Suprapubic skin (tissue), 4 donors: ENCODE data around the gene PCK2. TPM values are rescaled to one million over a fixed set of nuclear protein-coding genes. Genes with fewer than 3 reads are reported as not detected.

Source experiments
- DNase-seq, 2 donors: peaks; one replicate each; pipeline ENCODE4 v3.0.0-alpha.2; 2019; ENCODE audit warnings: low spot score in 2 of 2
- H3K27ac ChIP-seq: fragments of 200-600 bp; sonication (generic); one replicate; pipeline ENCODE4 v1.5.1; 2019
- H3K27me3 ChIP-seq: fragments of 200-600 bp; sonication (generic); one replicate; pipeline ENCODE4 v1.5.1; 2019
- H3K36me3 ChIP-seq: fragments of 200-600 bp; sonication (generic); one replicate; pipeline ENCODE4 v1.5.1; 2019
- H3K4me1 ChIP-seq: fragments of 200-600 bp; sonication (generic); one replicate; pipeline ENCODE4 v1.5.1; 2019
- H3K4me3 ChIP-seq: fragments of 200-600 bp; sonication (generic); one replicate; pipeline ENCODE4 v1.5.1; 2019; ENCODE audit warnings: mild to moderate bottlenecking
- H3K9me3 ChIP-seq: fragments of 200-600 bp; sonication (generic); one replicate; pipeline ENCODE4 v1.5.1; 2019
- EP300 ChIP-seq: sonication (generic); formaldehyde crosslinking; IDR thresholded peaks from one replicate; pipeline ENCODE4 v1.6.1; 2017; ENCODE audit warnings: antibody characterized with exemption
- POLR2A ChIP-seq, 2 donors: fragments of 450-650 bp; IDR thresholded peaks; one replicate each; pipeline ENCODE4 v1.6.1; 2017; ENCODE audit warnings: antibody characterized with exemption in 2 of 2, mild to moderate bottlenecking in 2 of 2, moderate library complexity in 2 of 2
- POLR2AphosphoS5 ChIP-seq, 3 donors: sonication (generic); formaldehyde crosslinking; IDR thresholded peaks; one replicate each; pipeline ENCODE4 v1.6.1; 2017; ENCODE audit warnings: antibody characterized with exemption in 3 of 3
- WGBS: methylation state at CpG from one replicate; pipeline ENCODE4 v1.1.5; 2018; 5-methylcytosine and 5-hydroxymethylcytosine counted together
- total RNA-seq, 4 donors: library from RNA; depleted of rRNA; stranded (reverse); fragments of >200 nt; gene quantifications; one replicate each; pipeline ENCODE4 v1.1.0, GENCODE V29; 2016
- TF ChIP-seq, protein P1 (sequence below), 2 donors: fragments of 200-600 bp in 1 of 2; fragments of 450-650 bp in 1 of 2; sonication (generic) in 1 of 2; IDR thresholded peaks; one replicate each; pipeline ENCODE4 v1.5.1; 2016 to 2019; ENCODE audit warnings: antibody characterized with exemption in 2 of 2, mild to moderate bottlenecking in 1 of 2, moderate library complexity in 1 of 2

PCK2 gene
- total RNA-seq, 4 donors from 2014 or later = 9.2 to 25.1 (median 14.4) TPM

DNA sequence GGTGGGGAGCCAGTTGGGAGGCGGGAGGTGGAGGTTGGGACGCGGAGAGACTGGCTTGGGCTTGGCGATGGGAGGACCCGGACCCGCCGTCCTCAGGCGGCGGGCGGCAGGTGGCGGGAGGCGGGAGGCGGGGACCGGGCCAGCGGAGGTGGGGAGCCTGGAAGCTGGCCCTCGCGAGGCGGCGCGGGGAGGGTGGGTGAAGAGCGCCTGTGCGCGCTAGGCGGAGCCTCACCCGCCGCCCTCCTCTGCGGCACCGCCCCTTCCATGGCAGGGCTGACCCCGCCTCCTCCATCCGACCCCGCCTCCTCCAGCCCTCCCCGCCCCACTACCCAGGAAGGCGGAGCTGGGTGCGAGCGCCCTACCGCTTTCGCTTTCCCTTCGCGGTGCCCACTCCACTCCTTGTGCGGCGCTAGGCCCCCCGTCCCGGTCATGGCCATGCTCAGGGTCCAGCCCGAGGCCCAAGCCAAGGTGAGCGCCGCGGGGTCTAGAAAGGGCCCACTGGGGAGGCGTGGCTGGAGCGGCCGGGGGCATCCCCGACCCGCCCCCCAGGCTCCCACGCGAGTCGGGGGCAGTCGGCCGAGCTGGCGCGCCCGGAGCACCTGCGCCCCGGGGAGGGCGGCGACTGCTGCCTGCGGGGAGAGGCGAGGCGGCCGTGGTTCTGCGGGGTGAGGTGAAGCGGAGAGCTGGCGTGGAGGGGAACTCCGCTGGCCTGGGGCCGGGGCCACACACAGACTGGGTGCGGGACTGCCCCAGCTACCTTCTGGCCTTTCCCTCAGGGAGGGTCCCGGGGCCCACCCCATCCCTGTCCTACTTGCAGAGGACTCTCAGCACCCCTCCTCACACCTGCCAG is 41.9 kb downstream of the PCK2 start, which contains the start of gene PSME1:
Gene PSME1 (plus strand): TSS at position 361 of the 850 bp plus-strand sequence. CDS start 69 bp downstream, at position 430.
- Histone ChIP-seq H3K27me3 (no peaks in the 10 kb centered on the region), H3K4me3 (peak within 1 kb of the TSS; percentile 99), H3K36me3 (peaks cover 22% of the 10 kb centered on the region), H3K9me3 (no peaks in the 10 kb centered on the region), H3K27ac (peak within 1 kb of the TSS; percentile 93), H3K4me1 (peaks cover 57% of the 10 kb centered on the region)
- no peak for TF ChIP-seq POLR2A (IDR thresholded peaks at IDR 0.05)
- TF ChIP-seq, protein P1, sequence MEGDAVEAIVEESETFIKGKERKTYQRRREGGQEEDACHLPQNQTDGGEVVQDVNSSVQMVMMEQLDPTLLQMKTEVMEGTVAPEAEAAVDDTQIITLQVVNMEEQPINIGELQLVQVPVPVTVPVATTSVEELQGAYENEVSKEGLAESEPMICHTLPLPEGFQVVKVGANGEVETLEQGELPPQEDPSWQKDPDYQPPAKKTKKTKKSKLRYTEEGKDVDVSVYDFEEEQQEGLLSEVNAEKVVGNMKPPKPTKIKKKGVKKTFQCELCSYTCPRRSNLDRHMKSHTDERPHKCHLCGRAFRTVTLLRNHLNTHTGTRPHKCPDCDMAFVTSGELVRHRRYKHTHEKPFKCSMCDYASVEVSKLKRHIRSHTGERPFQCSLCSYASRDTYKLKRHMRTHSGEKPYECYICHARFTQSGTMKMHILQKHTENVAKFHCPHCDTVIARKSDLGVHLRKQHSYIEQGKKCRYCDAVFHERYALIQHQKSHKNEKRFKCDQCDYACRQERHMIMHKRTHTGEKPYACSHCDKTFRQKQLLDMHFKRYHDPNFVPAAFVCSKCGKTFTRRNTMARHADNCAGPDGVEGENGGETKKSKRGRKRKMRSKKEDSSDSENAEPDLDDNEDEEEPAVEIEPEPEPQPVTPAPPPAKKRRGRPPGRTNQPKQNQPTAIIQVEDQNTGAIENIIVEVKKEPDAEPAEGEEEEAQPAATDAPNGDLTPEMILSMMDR (IDR thresholded peaks at IDR 0.05) = no peak
- TF ChIP-seq POLR2AphosphoS5 (IDR thresholded peaks at IDR 0.05) = peak in 2 of 3 donors; percentile 8 to 13
- 0% methylated on average over 45 of the region's 75 CpGs for WGBS
- DNase-seq = peak; percentile 94 to 97

DNA sequence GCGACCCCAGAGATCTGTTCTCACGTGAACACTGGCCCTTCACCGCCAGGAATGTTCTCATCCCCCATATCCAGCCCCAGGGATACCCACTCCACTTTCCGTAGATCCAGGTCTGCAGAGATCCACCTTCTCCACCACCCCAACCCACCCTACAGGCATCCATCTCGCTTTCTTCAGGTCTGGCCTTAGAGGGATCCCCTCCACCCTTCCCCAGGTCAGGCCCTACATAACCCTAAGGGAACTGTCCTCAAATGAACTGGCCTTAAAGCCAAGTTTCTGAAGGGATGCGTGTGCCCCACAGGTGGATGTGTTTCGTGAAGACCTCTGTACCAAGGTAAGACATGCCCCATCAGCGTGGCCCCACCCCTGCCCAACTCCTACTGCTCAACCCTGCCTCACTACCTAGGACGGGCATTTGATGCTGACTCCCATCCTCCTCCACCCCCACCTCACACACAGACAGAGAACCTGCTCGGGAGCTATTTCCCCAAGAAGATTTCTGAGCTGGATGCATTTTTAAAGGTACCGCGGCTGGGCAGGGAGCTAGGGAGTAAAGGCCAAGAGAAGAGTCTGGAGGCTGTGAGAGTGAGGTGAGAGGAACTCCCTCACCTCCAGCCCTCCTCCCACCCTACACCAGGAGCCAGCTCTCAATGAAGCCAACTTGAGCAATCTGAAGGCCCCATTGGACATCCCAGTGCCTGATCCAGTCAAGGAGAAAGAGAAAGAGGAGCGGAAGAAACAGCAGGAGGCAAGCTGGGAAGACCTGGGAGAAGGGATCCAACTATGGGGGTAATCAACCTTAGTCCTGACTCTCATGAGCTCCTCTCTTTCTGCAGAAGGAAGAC is 42.8 kb downstream of the PCK2 start:
- WGBS = 29% methylated on average over 13 of the region's 13 CpGs
- Histone ChIP-seq H3K27me3 (no peaks in the 10 kb centered on the region), H3K27ac (peak overlapping the region; percentile 93), H3K4me3 (peak overlapping the region; percentile 99), H3K36me3 (peaks cover 22% of the 10 kb centered on the region), H3K9me3 (no peaks in the 10 kb centered on the region), H3K4me1 (peaks cover 55% of the 10 kb centered on the region)
- TF ChIP-seq, protein P1 (IDR thresholded peaks at IDR 0.05) = no peak
- no peak for TF ChIP-seq EP300
- TF ChIP-seq POLR2AphosphoS5 (IDR thresholded peaks at IDR 0.05) = no peak
- no peak for TF ChIP-seq POLR2A (IDR thresholded peaks at IDR 0.05)
- DNase-seq = no peak

DNA sequence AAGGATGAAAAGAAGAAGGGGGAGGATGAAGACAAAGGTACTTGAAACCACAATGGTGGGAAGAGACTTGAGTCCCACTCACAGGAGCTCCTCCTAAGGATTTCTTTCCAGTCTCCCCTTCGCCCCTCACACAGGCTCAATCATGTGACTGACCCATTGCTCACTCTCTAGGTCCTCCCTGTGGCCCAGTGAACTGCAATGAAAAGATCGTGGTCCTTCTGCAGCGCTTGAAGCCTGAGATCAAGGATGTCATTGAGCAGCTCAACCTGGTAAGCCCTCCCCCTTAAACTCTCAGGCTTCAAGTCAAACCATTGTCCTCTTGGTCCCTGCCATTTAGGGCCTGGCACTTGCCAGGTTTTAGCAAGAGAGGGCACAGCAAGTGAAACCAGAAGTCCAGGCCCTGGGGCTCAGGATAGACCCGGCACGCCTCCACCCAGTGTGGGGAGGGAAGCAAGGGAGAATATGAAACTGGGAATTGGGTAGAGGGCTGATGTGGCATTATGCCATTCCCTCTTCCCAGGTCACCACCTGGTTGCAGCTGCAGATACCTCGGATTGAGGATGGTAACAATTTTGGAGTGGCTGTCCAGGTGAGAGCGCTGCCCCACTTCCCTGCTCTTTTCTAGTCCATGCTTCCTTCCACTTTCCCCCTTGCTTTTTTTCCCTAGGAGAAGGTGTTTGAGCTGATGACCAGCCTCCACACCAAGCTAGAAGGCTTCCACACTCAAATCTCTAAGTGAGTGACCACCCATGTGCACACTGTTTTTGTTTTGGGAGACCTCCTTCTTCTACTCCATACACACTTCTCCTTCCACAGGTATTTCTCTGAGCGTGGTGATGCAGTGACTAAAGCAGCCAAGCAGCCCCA is 43.7 kb downstream of the PCK2 start:
- no peak overlapping the region for H3K27ac ChIP-seq
- H3K36me3 ChIP-seq = peaks cover 22% of the 10 kb centered on the region
- TF ChIP-seq POLR2AphosphoS5 (IDR thresholded peaks at IDR 0.05) = no peak
- no peak for DNase-seq
- H3K4me3 ChIP-seq = no peak overlapping the region
- peaks cover 55% of the 10 kb centered on the region for H3K4me1 ChIP-seq
- 85% methylated on average over 8 of the region's 8 CpGs for WGBS
- H3K27me3 ChIP-seq = no peaks in the 10 kb centered on the region
- no peaks in the 10 kb centered on the region for H3K9me3 ChIP-seq

DNA sequence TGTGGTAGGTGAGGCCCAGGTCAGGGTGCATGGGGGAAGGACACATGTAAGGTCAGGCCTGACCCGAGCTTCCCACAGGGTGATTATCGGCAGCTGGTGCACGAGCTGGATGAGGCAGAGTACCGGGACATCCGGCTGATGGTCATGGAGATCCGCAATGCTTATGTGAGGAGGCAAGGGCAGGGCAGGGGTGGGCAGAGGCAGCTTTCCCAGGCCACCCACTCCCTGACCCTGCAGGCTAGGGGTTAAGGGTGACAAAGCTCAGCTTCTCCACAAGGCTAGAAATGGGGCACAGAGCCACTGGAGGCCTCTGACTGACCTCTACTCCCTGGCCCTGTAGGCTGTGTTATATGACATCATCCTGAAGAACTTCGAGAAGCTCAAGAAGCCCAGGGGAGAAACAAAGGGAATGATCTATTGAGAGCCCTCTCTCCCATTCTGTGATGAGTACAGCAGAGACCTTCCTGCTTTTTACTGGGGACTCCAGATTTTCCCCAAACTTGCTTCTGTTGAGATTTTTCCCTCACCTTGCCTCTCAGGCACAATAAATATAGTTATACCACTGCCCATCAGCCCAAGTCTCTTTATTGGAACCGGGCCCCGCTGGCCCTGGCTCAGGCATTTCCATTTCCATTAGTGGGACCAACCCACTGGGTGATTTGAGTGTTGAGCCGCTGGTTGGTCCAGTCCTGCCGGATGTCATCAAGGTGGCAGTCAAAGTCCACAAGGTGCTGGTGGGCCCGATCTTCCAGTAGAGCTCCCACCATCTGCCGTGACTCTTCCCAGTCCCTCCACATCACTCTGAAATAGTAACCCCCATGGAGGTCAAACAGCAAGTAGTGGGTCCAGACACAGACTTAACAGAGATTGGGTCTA is 44.5 kb downstream of the PCK2 start:
- H3K9me3 ChIP-seq = no peaks in the 10 kb centered on the region
- H3K27me3 ChIP-seq = no peaks in the 10 kb centered on the region
- no peak overlapping the region for H3K27ac ChIP-seq
- peaks cover 28% of the 10 kb centered on the region for H3K36me3 ChIP-seq
- peaks cover 54% of the 10 kb centered on the region for H3K4me1 ChIP-seq
- WGBS = 81% methylated on average over 13 of the region's 13 CpGs
- no peak for DNase-seq
- H3K4me3 ChIP-seq = no peak overlapping the region
- TF ChIP-seq, protein P1 (IDR thresholded peaks at IDR 0.05) = no peak
- TF ChIP-seq POLR2AphosphoS5 (IDR thresholded peaks at IDR 0.05) (no peak), POLR2A (IDR thresholded peaks at IDR 0.05) (no peak), EP300 (no peak)
